GM12892 (cell line): ENCODE data around the gene GAL. TPM values are rescaled to one million over a fixed set of nuclear protein-coding genes. Genes with fewer than 3 reads are reported as not detected.
"Not testable (repeated sequence)": the region's sequence is repeated elsewhere in the genome, so short reads cannot be mapped to it uniquely, and the experiment has no call there.

Experiments
- DNase-seq: peaks from one replicate; pipeline ENCODE4 v3.0.0; 2011; ENCODE audit not compliant: insufficient read length
- FAIRE-seq: peaks from 2 replicates; lab custom pipeline; 2011; peaks lifted over from hg19 to GRCh38; lab: Jason Lieb, UNC
- POLR2A ChIP-seq: IDR thresholded peaks from 2 replicates; pipeline ENCODE4 v1.6.1; 2011; ENCODE audit warnings: low read depth, low read length, control low read depth
- POLR2AphosphoS5 ChIP-seq: IDR thresholded peaks from 2 replicates; pipeline ENCODE4 v1.6.1; 2011; ENCODE audit warnings: low read depth, low read length, control low read depth
- TAF1 ChIP-seq: IDR thresholded peaks from 2 replicates; pipeline ENCODE4 v1.6.1; 2011; ENCODE audit warnings: low read depth, mild to moderate bottlenecking, control low read depth, low read length, borderline replicate concordance
- polyA plus RNA-seq: library from polyadenylated mRNA; unstranded; fragments of >200 nt; gene quantifications from one replicate; pipeline ENCODE4 v1.2.1, GENCODE V29; 2012; ENCODE audit warnings: missing spikeins, inconsistent platforms; ENCODE audit not compliant: missing spikeins

GAL gene
- polyA plus RNA-seq, result not detected

- no peak for DNase-seq
- FAIRE-seq, result no peak
- TF ChIP-seq POLR2A, result no peak
- no peak for TF ChIP-seq POLR2AphosphoS5
- no peak for TF ChIP-seq TAF1
These were observed at the start of gene GAL for GRCh38 chr11:68684385-68685356. Gene GAL (plus strand): TSS chr11:68684544. CDS start chr11:68684924, 380 bp downstream.

DNA sequence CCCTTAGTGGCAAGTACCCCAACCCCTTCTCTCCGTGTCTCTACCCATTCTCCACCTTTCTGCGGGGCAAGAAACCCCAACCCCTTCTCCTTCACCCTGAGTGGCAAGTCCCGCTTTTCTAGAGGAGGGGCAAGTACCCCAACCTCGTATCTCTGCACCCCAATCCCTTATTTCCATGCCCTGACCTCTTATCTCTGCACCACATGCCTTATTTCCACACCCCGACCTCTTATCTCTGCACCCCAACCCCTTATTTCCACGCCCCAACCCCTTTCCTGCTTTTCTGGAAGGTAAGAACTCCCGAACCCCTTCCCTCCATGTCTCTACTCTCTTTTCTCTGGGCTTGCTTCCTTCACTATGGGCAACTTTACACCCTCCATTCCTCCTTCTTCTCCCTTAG is 49.7 kb upstream of the GAL start:
- not testable (repeated sequence) for FAIRE-seq, DNase-seq

DNA sequence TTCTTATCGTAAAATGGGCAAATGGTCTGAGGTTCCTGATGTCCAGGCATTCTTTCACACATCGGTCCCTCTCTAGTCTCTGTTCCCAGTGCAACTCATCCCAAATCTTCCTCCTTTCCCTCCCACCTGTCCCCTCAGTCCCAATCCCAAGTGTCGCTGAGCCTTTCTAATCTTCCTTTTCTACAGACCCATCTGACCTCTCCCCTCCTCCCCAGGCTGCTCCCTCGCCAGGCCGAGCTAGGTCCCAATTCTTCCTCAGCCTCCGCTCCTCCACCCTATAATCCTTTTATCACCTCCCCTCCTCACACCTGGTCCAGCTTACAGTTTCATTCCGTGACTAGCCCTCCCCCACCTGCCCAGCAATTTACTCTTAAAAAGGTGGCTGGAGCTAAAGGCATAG is 49.2 kb upstream of the GAL start:
- not testable (repeated sequence) for DNase-seq, FAIRE-seq

GRCh38 chr11:68635883-68636282 is 48.5 kb upstream of the GAL start:
- not testable (repeated sequence) for DNase-seq, FAIRE-seq

DNA sequence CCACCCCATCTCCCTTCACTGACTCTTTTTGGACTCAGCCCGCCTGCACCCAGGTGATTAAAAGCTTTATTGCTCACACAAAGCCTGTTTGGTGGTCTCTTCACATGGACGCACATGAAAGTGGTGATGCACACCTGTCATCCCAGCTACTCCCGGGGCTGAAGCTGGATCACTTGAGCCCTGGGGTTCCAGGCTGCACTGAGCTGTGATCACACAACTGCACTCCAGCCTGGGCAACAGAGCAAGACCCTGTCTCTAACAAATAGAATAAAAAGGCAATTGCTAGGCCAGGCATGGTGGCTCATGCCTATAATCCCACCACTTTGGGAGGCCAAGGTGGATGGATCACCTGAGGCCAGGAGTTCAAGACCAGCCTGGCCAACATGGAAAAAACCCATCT is 45.0 kb upstream of the GAL start:
- not testable (repeated sequence) for FAIRE-seq, DNase-seq

DNA sequence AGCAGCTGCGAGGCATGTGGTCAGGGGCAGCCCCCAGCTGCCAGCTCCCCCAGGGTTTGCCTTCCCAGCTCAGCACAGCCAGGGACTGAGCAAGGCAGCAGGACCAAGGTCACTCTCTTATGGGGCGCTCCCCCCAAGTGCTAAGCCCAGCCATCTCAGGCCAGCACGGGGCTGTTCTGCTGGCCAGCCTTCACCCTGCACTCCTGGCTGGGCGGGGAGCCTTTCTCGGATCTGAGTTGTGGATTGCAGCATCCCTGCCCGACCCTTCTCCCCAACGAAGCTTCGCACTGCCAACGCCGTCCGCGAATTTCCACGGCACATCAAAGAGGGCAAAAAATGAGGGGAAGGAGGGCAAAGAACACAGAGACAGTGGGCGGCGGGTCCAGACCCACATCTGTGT is 42.5 kb upstream of the GAL start:
- DNase-seq (no peak), FAIRE-seq (no peak)
- no peak for TF ChIP-seq TAF1
- no peak for TF ChIP-seq POLR2AphosphoS5
- TF ChIP-seq POLR2A, result no peak

DNA sequence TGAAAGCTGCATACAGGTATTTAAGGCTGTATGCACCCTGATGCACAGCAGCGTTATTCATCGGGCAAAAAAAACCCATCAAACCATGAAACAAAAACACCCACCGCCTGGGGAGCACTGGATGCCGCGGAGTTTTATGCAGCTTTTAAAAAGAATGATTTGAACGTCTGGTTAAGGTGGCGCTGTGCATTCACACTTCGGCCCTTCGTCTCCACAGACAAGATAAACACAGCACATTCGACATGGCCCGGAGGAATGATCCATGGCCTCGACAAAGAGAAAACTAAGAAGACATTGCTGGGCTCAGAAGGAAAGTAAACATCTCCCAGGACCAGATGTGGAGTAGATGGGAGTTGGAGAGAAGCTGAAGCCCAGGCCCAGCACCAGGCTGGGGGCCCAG is 40.8 kb upstream of the GAL start:
- no peak for DNase-seq
- no peak for FAIRE-seq
- no peak for TF ChIP-seq POLR2AphosphoS5
- TF ChIP-seq POLR2A, result no peak
- TF ChIP-seq TAF1, result no peak

GRCh38 chr11:68646832-68647231 is 37.5 kb upstream of the GAL start:
- no peak for FAIRE-seq
- no peak for DNase-seq
- TF ChIP-seq TAF1 (no peak), POLR2A (no peak)

DNA sequence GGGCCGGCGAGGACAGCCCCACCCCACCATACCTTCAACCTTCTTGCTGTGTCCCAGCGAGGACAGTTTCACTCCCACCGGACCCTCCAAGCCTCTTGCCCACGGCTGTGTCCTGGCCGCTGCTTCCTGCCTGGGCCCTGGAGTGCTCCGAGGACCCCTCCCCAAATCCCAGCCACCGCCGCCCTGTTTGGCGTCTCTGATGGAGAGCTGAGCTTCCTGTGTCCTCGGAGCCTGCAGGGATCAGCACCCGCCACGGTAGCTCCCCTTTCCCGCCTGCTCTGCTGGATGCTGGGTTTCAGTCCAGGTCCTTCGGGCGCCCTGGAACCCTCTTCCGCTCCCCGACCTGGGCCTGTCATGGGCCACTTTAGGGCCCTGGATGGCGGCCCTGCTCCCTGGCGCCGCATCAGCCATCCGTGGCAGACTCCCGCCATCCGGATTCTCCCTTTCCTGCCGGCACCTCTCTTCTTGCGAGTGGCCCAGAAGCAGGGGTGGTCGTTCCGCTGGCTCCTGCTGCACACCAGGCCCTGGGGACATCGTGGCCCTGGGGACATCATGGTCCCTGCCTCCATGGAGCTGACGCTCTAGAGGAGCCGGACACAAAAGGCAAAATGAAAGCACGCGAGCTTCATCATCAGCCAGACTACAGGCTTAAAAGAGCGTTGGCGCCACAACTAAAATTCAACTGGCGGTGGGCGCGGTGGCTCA is 34.3 kb upstream of the GAL start:
- DNase-seq, result no peak
- TF ChIP-seq POLR2AphosphoS5 (no peak), POLR2A (no peak), TAF1 (no peak)

GRCh38 chr11:68650801-68651200 is 33.5 kb upstream of the GAL start:
- no peak for FAIRE-seq
- no peak for TF ChIP-seq TAF1
- TF ChIP-seq POLR2A, result no peak
- no peak for TF ChIP-seq POLR2AphosphoS5
- DNase-seq, result no peak

More for the DNA sequence above, 34.3 kb upstream of the GAL start:
- no peak for FAIRE-seq

GRCh38 chr11:68651208-68651984 is 32.9 kb upstream of the GAL start:
- FAIRE-seq (no peak), DNase-seq (no peak)
- TF ChIP-seq TAF1 (no peak), POLR2A (no peak), POLR2AphosphoS5 (no peak)

GRCh38 chr11:68651985-68652682 is 32.2 kb upstream of the GAL start:
- no peak for FAIRE-seq
- DNase-seq, result no peak
- TF ChIP-seq POLR2AphosphoS5 (no peak), POLR2A (no peak), TAF1 (no peak)
